A549 (cell line): ENCODE results near the gene MEIOSIN. TPM values are rescaled to one million over a fixed set of nuclear protein-coding genes. Genes with fewer than 3 reads are reported as not detected.
A peak's percentile ranks its signal among the peaks of the same experiment; 100 is the strongest.

Source experiments
- ATAC-seq, 2 experiments: fragments of 200-7000 bp in 1 of 2; fragments of >200 bp in 1 of 2; cut with Nextera tagmentation in 1 of 2; cut with Tn5 transposase in 1 of 2; 3 replicates each; pipeline versions ENCODE4 v1.8.0 to v1.9.1; 2018 to 2020; ENCODE audit warnings: mild to moderate bottlenecking in 1 of 2, moderate library complexity in 1 of 2
- CTCF ChIA-PET: fragments of 300-600 bp; sonication (Branson Sonifier 250); formaldehyde crosslinking; extraction: SDS; loops from one replicate; lab custom pipeline; 2021; ENCODE audit warnings: antibody characterized with exemption, inconsistent platforms; lab: Yijun Ruan, JAX
- POLR2A ChIA-PET: fragments of 350-600 bp; formaldehyde crosslinking; extraction: SDS; loops from one replicate; lab custom pipeline; 2021; ENCODE audit warnings: antibody characterized with exemption, inconsistent platforms; lab: Yijun Ruan, JAX
- DNase-seq, 2 experiments: peaks; one replicate each; pipeline versions ENCODE4 v3.0.0 to v3.0.0-alpha.2; 2011 to 2016; ENCODE audit warnings: low read depth in 1 of 2, low spot score in 1 of 2
- FAIRE-seq: peaks from 2 replicates; lab custom pipeline; 2011; peaks lifted over from hg19 to GRCh38; lab: Jason Lieb, UNC
- H3K27ac ChIP-seq, 2 experiments: fragments of >200 bp; sonication (Bioruptor Twin); formaldehyde crosslinking; 3 replicates each; pipeline ENCODE4 v1.5.1; 2016 to 2017
- H3K4me1 ChIP-seq: fragments of >200 bp; sonication (Bioruptor Twin); formaldehyde crosslinking; 3 replicates; pipeline ENCODE4 v1.6.1; 2016
- H3K4me2 ChIP-seq: fragments of >200 bp; sonication (Bioruptor Twin); formaldehyde crosslinking; 3 replicates; pipeline ENCODE4 v1.6.1; 2016
- H3K4me3 ChIP-seq: fragments of >200 bp; sonication (Bioruptor Twin); formaldehyde crosslinking; 3 replicates; pipeline ENCODE4 v1.5.1; 2016
- H3K9me3 ChIP-seq: fragments of >200 bp; sonication (Bioruptor Twin); formaldehyde crosslinking; 3 replicates; pipeline ENCODE4 v1.6.1; 2016
- CEBPB ChIP-seq, 2 experiments: fragments of >200 bp in 1 of 2; sonication (Bioruptor Twin) in 1 of 2; formaldehyde crosslinking in 1 of 2; IDR thresholded peaks; 2 replicates each; pipeline ENCODE4 v1.6.1; 2012 to 2016
- ESRRA ChIP-seq: fragments of 150-350 bp; IDR thresholded peaks from 2 replicates; pipeline ENCODE4 v1.6.1; 2014; ENCODE audit warnings: mild to moderate bottlenecking, low read length, borderline replicate concordance
- HEYL ChIP-seq: fragments of 250-450 bp; sonication (Bioruptor Pico); IDR thresholded peaks from 2 replicates; pipeline ENCODE4 v1.8.0; 2021; ENCODE audit warnings: mild to moderate bottlenecking, moderate library complexity
- JUN ChIP-seq, 2 experiments: fragments of >200 bp; sonication (Bioruptor Twin); formaldehyde crosslinking; IDR thresholded peaks; 2 replicates in 1 of 2; 3 replicates in 1 of 2; pipeline ENCODE4 v1.6.1; 2016 to 2017
- KDM1A ChIP-seq: fragments of 200-600 bp; sonication (generic); IDR thresholded peaks from 2 replicates; pipeline ENCODE4 v1.6.1; 2016; ENCODE audit warnings: low read depth, mild to moderate bottlenecking
- MYC ChIP-seq: IDR thresholded peaks from 2 replicates; pipeline ENCODE4 v1.6.1; 2012; ENCODE audit warnings: mild to moderate bottlenecking, inconsistent platforms, low read length, improper control_type of control experiment, borderline replicate concordance
- NFE2L2 ChIP-seq: fragments of 150-350 bp; conservative IDR thresholded peaks from 2 replicates; pipeline ENCODE4 v1.6.1; 2014; ENCODE audit warnings: low read length
- NPAS2 ChIP-seq: fragments of 250-450 bp; sonication (Bioruptor Pico); IDR thresholded peaks from 2 replicates; pipeline ENCODE4 v1.8.0; 2022; ENCODE audit warnings: mild to moderate bottlenecking, moderate library complexity, borderline replicate concordance
- PBX3 ChIP-seq: IDR thresholded peaks from 2 replicates; pipeline ENCODE4 v1.6.1; 2012
- PHF8 ChIP-seq: fragments of 200-600 bp; sonication (generic); IDR thresholded peaks from 2 replicates; pipeline ENCODE4 v1.6.1; 2016; ENCODE audit warnings: low read depth, mild to moderate bottlenecking, antibody characterized with exemption, moderate library complexity, borderline replicate concordance
- POLR2A ChIP-seq: IDR thresholded peaks from 2 replicates; pipeline ENCODE4 v1.6.1; 2012; ENCODE audit warnings: mild to moderate bottlenecking, low read length
- POLR2AphosphoS2 ChIP-seq: conservative IDR thresholded peaks from 2 replicates; pipeline ENCODE4 v1.6.1; 2012; ENCODE audit warnings: low read length, improper control_type of control experiment, inconsistent platforms
- RAD21 ChIP-seq, 2 experiments: fragments of >200 bp in 1 of 2; sonication (Bioruptor Twin) in 1 of 2; formaldehyde crosslinking in 1 of 2; IDR thresholded peaks in 1 of 2; conservative IDR thresholded peaks in 1 of 2; 2 replicates in 1 of 2; 3 replicates in 1 of 2; pipeline ENCODE4 v1.6.1; 2012 to 2018; ENCODE audit warnings: inconsistent platforms in 1 of 2
- WGBS: methylation state at CpG from one replicate; pipeline ENCODE4 v1.1.6; 2017; ENCODE audit errors: missing lambda C conversion rate; 5-methylcytosine and 5-hydroxymethylcytosine counted together
- polyA plus RNA-seq, 4 experiments: library from polyadenylated mRNA; depleted of rRNA in 3 of 4; stranded (reverse); fragments of >200 nt; fragmentation: RNase III in 1 of 4; extraction: RNeasy Plus Mini Kit Qiagen cat#74134 plus additional on column Dnase treatment in 1 of 4; gene quantifications; 2 replicates in 3 of 4; 3 replicates in 1 of 4; pipeline ENCODE4 v1.2.3, GENCODE V29; 2011 to 2017
- TF ChIP-seq, protein P1 (sequence below): fragments of 150-350 bp; IDR thresholded peaks from 2 replicates; pipeline ENCODE4 v1.6.1; 2014; ENCODE audit warnings: low read depth, mild to moderate bottlenecking, low read length
- TF ChIP-seq, protein P2 (sequence below): fragments of >200 bp; sonication (Bioruptor Twin); formaldehyde crosslinking; IDR thresholded peaks from 3 replicates; pipeline ENCODE4 v1.6.1; 2016

Gene MEIOSIN
- polyA plus RNA-seq, 2 of the 4 experiments (the other 2 are of a cell fraction) = not detected

- Histone ChIP-seq H3K9me3 (no peaks in the 10 kb centered on the region), H3K4me1 (peaks cover 24% of the 10 kb centered on the region), H3K4me2 (peak within 1 kb of the TSS; percentile 87), H3K27ac (peak within 1 kb of the TSS; percentile 92 to 95), H3K4me3 (peak within 1 kb of the TSS; percentile 89)
- ATAC-seq (peak; percentile 98 to 99), FAIRE-seq (peak; percentile 96), DNase-seq (peak; percentile 98 to 99)
- TF ChIP-seq RAD21 (conservative IDR thresholded peaks at IDR 0.05 in 1 of 2, IDR thresholded peaks at IDR 0.05 in 1 of 2) (peak; percentile 14 to 23; a peak in 2 of 5 replicates), NFE2L2 (no peak), HEYL (CRISPR knock-in tag) (no peak), JUN (IDR thresholded peaks at IDR 0.05) (peak in 1 of 2 experiments; percentile 78; a peak in 2 of 5 replicates), ESRRA (no peak), POLR2AphosphoS2 (no peak), NPAS2 (CRISPR knock-in tag) (no peak), POLR2A (peak; percentile 75), PHF8 (peak; percentile 79), MYC (peak; percentile 42; the same call in 1 of the 2 replicates), KDM1A (no peak)
- TF ChIP-seq, protein P1, sequence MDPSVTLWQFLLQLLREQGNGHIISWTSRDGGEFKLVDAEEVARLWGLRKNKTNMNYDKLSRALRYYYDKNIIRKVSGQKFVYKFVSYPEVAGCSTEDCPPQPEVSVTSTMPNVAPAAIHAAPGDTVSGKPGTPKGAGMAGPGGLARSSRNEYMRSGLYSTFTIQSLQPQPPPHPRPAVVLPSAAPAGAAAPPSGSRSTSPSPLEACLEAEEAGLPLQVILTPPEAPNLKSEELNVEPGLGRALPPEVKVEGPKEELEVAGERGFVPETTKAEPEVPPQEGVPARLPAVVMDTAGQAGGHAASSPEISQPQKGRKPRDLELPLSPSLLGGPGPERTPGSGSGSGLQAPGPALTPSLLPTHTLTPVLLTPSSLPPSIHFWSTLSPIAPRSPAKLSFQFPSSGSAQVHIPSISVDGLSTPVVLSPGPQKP = no peak
- TF ChIP-seq, protein P2, sequence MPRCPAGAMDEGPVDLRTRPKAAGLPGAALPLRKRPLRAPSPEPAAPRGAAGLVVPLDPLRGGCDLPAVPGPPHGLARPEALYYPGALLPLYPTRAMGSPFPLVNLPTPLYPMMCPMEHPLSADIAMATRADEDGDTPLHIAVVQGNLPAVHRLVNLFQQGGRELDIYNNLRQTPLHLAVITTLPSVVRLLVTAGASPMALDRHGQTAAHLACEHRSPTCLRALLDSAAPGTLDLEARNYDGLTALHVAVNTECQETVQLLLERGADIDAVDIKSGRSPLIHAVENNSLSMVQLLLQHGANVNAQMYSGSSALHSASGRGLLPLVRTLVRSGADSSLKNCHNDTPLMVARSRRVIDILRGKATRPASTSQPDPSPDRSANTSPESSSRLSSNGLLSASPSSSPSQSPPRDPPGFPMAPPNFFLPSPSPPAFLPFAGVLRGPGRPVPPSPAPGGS = peak; percentile 79; the same call in 1 of the 3 replicates
- CTCF ChIA-PET = interaction anchor here (0.6 to 3.4 kb wide), 17 partner anchors 9 to 291 kb away, joined by 3 to 24 read pairs (median 4); partner anchors contain the start of genes QPCTL and SIX5
- 2% methylated on average over 29 of the region's 48 CpGs for WGBS
- POLR2A ChIA-PET = interaction anchor here (0.5 to 2.5 kb wide), 7 partner anchors 10 to 70 kb away, joined by 3 to 34 read pairs (median 6); partner anchors contain the start of genes DMPK, QPCTL, SIX5 and SNRPD2
Measured at GRCh38 chr19:45730368-45731288, 2.6 kb upstream of the MEIOSIN start, which contains the start of gene FBXO46. FBXO46 (minus strand) TSS chr19:45730896; CDS start chr19:45713495, 17,401 bp downstream.

GRCh38 chr19:45739498-45740439 is 6.5 kb downstream of the MEIOSIN start:
- CTCF ChIA-PET = interaction anchor here (0.6 to 9.5 kb wide), 7 partner anchors 9 to 78 kb away, joined by 3 to 68 read pairs (median 3); partner anchors contain the start of gene FBXO46
- TF ChIP-seq PBX3 (no peak), CEBPB (IDR thresholded peaks at IDR 0.05) (peak in 1 of 2 experiments; percentile 10; a peak in 1 of 4 replicates)
- H3K4me2 ChIP-seq = no peak overlapping the region
- WGBS = 81% methylated on average over 10 of the region's 10 CpGs
- ATAC-seq = peak; percentile 48 to 64; a peak in 3 of 6 replicates
- peak in 1 of 2 experiments; percentile 55 for DNase-seq
- no peak overlapping the region for H3K27ac ChIP-seq
- POLR2A ChIA-PET = interaction anchor here (1.4 kb wide), 3 partner anchors 23 to 47 kb away, joined by 3 to 6 read pairs (median 3); partner anchors contain the start of genes QPCTL and SIX5
- no peaks in the 10 kb centered on the region for H3K9me3 ChIP-seq
- no peak overlapping the region for H3K4me3 ChIP-seq
- no peak for FAIRE-seq
- peaks cover 7% of the 10 kb centered on the region; the same call in 1 of the 3 replicates for H3K4me1 ChIP-seq
